GM18499 (cell line): Measurements from ENCODE around the gene DAAM2.

Experiments
- ATAC-seq: cut with Tn5 transposase; IDR thresholded peaks from one replicate; pipeline ENCODE4 v1.9.1; 2021; ENCODE audit warnings: moderate number of reproducible peaks; ENCODE audit not compliant: insufficient read depth, unreplicated experiment

The DAAM2 gene

DNA sequence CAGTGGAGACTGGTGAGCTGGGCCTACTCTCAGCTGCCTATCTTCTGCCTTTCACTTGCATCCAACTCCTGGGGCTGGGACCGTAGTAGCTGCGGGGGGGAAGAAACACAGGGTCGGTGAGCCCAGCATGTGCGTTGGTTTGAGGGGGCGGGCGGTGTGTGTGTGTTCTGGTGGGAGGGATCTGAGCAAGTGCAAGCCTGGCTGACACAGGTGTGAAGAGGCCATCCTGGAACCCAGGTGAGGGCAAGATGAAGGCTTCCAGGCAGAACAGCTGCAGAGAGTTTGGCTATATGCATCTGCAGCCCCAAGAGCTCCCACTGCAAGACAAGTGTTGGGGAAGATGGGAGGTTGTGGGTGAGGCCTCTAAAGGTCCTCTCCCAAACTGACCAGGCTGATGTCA, 111.5 kb downstream of the DAAM2 start:
- no peak for ATAC-seq

DNA sequence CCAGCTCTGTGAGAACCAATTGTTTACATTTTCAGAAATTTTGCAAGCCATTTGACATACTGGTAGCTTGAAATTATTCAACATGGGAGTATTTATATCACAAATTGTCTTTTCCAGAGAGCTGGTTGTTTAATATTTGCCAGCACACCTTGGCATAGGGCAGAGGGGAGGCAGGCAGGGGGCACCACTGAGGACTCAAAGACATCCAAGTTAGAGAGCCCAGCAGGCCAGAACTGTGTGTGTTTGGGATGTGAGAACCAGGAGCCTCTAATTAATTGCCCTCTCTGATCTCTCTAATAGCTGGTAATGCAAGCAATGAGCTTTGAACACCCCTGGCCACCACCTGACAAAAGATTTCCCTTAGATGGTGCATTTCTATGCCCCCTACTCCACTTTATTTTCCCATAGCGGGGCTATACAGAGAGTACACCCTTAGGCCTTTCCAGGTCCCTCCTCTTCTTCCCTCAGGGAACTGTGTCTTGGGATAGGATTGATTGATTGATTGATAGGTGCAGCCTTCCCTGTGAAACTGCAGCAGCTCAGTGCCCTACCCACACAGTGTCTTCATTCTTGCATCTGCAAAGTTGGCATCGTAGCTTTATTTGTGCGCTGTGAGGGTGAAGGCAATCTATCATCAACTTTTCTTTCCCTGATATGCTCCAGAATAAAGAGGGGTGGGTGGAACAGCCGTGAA, 112.9 kb downstream of the DAAM2 start:
- no peak for ATAC-seq

- ATAC-seq = no peak
These were observed 113.4 kb downstream of the DAAM2 start for GRCh38 chr6:39905640-39905975.

GRCh38 chr6:39906318-39906761, 114.2 kb downstream of the DAAM2 start:
- no peak for ATAC-seq

DNA sequence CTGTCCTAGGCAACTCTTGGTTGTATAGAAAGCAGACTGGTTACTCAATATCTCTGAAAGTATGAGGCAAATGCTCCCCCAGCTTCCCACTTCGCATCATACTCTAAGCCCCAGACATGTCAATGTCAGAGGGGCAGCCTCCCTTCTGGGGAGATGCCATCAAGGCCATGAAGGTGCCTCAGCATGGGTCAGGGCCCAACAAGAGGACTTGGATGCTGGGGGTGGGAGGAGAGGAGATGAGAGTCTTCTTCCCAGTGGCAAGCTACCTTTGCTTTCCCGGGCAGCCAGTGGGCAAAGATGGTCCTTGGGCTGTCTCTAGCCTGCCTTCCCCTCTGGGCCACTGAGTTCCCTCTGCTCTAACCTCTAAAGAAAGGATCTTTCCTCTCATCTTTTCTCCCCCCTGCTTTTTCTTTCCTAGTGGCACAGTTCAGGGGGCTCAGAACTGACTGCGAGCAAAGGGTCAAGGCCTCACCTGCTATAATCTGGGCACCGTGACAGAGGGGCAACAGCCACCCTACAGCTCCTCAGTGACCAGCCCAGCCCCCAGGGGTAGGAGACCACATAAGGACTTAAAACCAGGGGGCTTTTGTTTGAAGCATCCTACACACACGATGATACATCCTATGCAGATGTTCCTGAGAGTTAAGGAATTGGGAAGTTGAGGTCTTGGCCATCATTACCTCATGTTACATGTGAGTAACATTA, 115.8 kb downstream of the DAAM2 start:
- ATAC-seq = no peak

- no peak for ATAC-seq
These were observed 116.8 kb downstream of the DAAM2 start for GRCh38 chr6:39908838-39909583.

DNA sequence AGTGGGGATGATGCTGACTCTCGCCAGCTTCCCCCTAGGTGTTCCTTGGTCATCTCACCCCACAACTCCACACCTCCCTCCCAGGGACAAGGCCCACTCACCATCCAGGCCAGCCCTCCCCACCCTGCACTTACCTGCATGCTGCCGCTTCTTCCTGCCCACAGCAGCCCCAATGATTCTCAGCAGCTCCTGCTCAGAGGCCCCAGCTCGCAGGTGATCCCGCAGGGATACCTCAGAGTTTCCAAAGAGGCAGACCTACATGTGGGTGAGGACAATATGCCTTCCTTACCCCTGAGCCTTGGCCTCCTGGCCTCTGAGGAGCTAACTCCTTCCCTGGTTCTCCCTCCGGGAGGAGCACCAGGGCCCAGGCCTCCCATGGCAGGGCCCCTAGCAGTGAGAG, 117.5 kb downstream of the DAAM2 start:
- no peak for ATAC-seq

GRCh38 chr6:39910164-39910563, 118.0 kb downstream of the DAAM2 start:
- no peak for ATAC-seq

- ATAC-seq = no peak
These were observed 118.6 kb downstream of the DAAM2 start for GRCh38 chr6:39910744-39911143.

DNA sequence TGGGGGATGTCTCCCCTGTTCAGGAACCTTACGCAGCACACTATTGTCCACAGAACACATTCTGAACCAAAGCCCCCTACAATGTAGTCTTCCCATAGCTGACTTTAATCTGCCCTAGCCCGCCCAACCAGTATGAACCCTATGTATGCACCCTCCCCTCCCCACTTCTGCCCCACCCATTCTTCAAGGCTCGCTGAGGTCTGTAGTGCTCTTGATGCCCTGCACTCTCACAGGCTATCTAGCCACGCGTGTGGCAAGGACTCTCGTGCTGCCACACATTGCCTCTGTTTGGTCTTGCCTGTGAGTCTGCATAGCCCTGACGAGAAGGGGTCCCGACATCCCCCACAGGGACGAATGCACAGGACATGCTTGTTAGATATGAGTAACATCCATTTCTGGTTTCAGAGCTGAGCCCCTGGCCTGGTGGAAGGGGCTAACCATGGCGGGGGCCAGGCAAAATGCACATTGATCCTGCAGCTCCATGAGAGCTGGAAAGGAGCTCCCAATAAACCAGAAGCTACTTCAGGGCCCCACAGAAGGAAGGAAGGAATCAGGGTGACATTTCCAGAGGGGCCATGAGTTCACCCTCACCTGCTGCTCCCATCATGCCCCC, 119.4 kb downstream of the DAAM2 start:
- ATAC-seq = no peak

DNA sequence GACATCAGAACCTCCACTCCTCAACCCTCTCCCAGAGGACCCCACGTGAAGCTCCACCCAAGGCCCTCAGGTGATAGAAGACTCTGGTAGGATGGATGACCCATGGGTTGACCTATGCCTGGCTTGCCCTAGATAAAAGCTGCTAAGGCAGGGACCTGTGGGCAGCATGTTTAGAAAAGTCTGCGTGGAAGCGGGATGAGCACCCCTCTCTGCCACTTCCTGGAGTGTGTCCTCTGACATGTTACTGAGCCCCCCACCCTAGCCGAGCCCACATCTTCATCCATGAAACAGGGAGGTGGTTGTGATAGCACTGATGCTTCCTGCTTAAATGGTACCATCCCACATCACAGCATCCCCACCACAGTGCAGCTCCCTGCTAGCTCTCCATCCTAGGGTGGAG, 120.3 kb downstream of the DAAM2 start:
- no peak for ATAC-seq

GRCh38 chr6:39913391-39913916, 121.3 kb downstream of the DAAM2 start:
- ATAC-seq = no peak

DNA sequence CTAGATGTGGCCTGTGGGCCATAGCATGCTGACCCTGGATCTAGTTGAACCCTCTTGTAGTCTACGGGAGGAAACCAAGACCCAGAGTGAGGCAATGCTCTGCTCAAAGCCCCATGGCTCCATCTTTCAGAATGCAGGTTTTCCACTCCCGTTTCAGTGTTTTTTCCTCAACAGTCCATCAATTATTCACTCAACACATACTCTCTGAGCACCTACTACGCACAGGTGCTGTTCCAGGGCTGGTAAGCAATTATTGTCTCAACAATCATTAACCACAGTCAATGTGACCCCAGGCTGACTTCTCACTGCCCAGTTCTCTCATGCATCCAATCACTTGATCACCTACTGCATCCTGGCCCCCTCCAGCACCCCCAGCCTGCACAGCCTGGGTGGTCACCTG, 122.1 kb downstream of the DAAM2 start:
- no peak for ATAC-seq

GRCh38 chr6:39915866-39916265, 123.7 kb downstream of the DAAM2 start:
- ATAC-seq = no peak

DNA sequence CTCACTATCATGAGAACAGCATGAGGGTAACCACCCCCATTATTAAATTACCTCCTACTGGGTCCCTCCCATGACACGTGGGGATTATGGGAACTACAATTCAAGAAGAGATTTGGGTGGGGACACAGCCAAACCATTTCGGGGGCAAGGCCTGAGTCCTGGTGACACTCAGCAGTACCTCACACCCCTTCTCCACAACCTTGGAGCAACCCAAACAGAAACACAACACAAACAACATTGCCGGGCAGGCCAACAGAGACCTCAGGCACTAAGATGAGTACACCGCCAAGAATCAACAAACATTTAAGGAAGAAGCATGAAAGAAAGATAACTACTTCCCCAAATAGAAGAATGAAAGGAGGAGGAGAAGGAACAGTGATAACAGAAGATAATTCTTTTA, 125.2 kb downstream of the DAAM2 start:
- no peak for ATAC-seq

- ATAC-seq = no peak
These were observed 125.8 kb downstream of the DAAM2 start for GRCh38 chr6:39917981-39918380.

DNA sequence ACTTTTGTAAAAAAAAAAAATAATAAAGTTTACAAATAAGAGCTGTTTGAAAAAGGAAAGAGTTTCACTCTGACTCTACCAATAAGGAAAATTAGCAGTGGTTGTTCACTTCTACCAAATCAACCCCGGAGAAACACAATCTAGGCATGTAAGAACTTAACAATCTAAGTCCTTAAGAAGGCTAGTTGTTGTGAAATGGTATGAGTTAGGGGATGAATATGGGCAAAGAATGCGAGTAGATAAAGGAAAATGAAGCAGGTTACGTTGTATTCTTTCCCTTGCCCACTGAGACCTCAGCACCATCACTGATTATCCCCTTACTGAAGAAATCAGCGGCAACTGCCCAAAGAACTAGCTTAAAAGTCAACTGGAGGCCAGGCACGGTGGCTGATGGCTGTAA, 126.7 kb downstream of the DAAM2 start:
- ATAC-seq = no peak

- no peak for ATAC-seq
These were observed 128.0 kb downstream of the DAAM2 start for GRCh38 chr6:39920157-39920556.

GRCh38 chr6:39922821-39923220, 130.6 kb downstream of the DAAM2 start:
- no peak for ATAC-seq

- no peak for ATAC-seq
These were observed 131.2 kb downstream of the DAAM2 start for GRCh38 chr6:39923394-39923793.

GRCh38 chr6:39923861-39924260, 131.7 kb downstream of the DAAM2 start:
- no peak for ATAC-seq
